Transverse colon (tissue), 4 donors: ENCODE measurements around the gene STARD13.

Source experiments
- CTCF ChIP-seq, 5 experiments: fragments of 200-600 bp in 3 of 5; fragments of 450-650 bp in 2 of 5; sonication (generic) in 3 of 5; IDR thresholded peaks; 1 replicate in 2 of 5; 2 replicates in 3 of 5; pipeline ENCODE4 v1.5.1; 2016 to 2017; ENCODE audit warnings: antibody characterized with exemption in 5 of 5, inconsistent platforms in 3 of 5, mild to moderate bottlenecking in 2 of 5, moderate library complexity in 1 of 5
- POLR2AphosphoS5 ChIP-seq, 3 donors: sonication (generic); formaldehyde crosslinking; IDR thresholded peaks; one replicate each; pipeline ENCODE4 v1.6.1; 2016; ENCODE audit warnings: antibody characterized with exemption in 3 of 3

GRCh38 chr13:33319859-33320258, 34.3 kb upstream of the STARD13 start:
- TF ChIP-seq POLR2AphosphoS5 (IDR thresholded peaks at IDR 0.05) (no peak), CTCF (IDR thresholded peaks at IDR 0.05) (no peak)
